MCF 10A (cell line): ENCODE results near the gene EXOC4. TPM values are rescaled to one million over a fixed set of nuclear protein-coding genes. Genes with fewer than 3 reads are reported as not detected.

Experiments used
- BruUV-seq: library from RNA; stranded (reverse); fragments of 400-500 nt; replicated peaks from 2 replicates; lab custom pipeline; 2021; lab: Mats Ljungman, UMichigan
- CTCF ChIA-PET: fragments of 300-600 bp; sonication (Branson Sonifier 250); formaldehyde crosslinking; extraction: SDS; loops from one replicate; lab custom pipeline; 2021; ENCODE audit warnings: antibody characterized with exemption, inconsistent platforms; lab: Yijun Ruan, JAX
- POLR2A ChIA-PET: fragments of 300-600, 350-650 bp; sonication (Branson Sonifier 250); formaldehyde crosslinking; extraction: SDS; loops from one replicate; lab custom pipeline; 2020; ENCODE audit warnings: antibody characterized with exemption, inconsistent platforms; lab: Yijun Ruan, JAX
- DNase-seq: peaks from one replicate; pipeline ENCODE4 v3.0.0-alpha.2; 2018; ENCODE audit not compliant: unreplicated experiment
- H3K27ac Mint-ChIP-seq: one replicate; pipeline ENCODE4 v1.8.0; 2022; ENCODE audit warnings: mild to moderate bottlenecking, low read depth, mixed read lengths; ENCODE audit not compliant: unreplicated experiment
- H3K27me3 Mint-ChIP-seq: one replicate; pipeline ENCODE4 v1.8.0; 2022; ENCODE audit warnings: mixed read lengths; ENCODE audit not compliant: insufficient read depth, unreplicated experiment
- H3K36me3 Mint-ChIP-seq: one replicate; pipeline ENCODE4 v1.8.0; 2022; ENCODE audit warnings: mild to moderate bottlenecking, moderate library complexity, mixed read lengths; ENCODE audit not compliant: insufficient read depth, unreplicated experiment
- H3K4me1 Mint-ChIP-seq: one replicate; pipeline ENCODE4 v1.8.0; 2022; ENCODE audit warnings: mixed read lengths; ENCODE audit not compliant: insufficient read depth, unreplicated experiment
- H3K4me3 Mint-ChIP-seq: one replicate; pipeline ENCODE4 v1.8.0; 2022; ENCODE audit warnings: mild to moderate bottlenecking, moderate library complexity, mixed read lengths; ENCODE audit not compliant: unreplicated experiment
- H3K9me3 Mint-ChIP-seq: one replicate; pipeline ENCODE4 v1.8.0; 2022; ENCODE audit warnings: mixed read lengths; ENCODE audit not compliant: unreplicated experiment
- intact Hi-C: fragments of 100-400 bp; cut with micrococcal nuclease; formaldehyde crosslinking; loops from 2 replicates; pipeline ENCODE4 v1.14.1; 2022
- total RNA-seq: library from RNA; stranded (reverse); gene quantifications from 2 replicates; pipeline ENCODE4 v1.2.3, GENCODE V29; 2022
- TF ChIP-seq, protein P1 (sequence below): fragments of 200-600 bp; IDR thresholded peaks from one replicate; pipeline ENCODE4 v1.8.0; 2022; ENCODE audit warnings: antibody characterized with exemption, mild to moderate bottlenecking; ENCODE audit not compliant: unreplicated experiment

Gene EXOC4
- total RNA-seq, 1 experiment from 2014 or later, result 105 TPM

DNA sequence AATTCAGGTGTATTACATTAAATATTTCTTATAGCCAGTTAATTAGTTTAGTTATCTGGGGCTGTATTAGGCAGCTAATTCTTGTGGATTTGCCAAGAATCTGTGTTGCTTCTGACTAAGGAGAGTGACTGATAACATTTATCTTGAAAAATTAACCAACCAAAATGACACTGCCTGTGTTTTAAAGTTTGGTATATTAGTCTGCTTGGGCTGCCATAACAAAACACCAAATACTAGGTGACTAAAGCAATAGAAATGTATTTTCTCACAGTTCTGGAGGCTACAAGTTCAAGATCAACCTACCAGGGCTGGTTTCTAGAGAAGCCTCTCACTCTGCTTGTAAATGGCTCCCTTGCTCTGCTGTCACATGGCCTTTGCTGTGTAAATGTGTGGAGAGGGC is 12.9 kb downstream of the EXOC4 start:
- no peak overlapping the region for H3K27ac Mint-ChIP-seq

DNA sequence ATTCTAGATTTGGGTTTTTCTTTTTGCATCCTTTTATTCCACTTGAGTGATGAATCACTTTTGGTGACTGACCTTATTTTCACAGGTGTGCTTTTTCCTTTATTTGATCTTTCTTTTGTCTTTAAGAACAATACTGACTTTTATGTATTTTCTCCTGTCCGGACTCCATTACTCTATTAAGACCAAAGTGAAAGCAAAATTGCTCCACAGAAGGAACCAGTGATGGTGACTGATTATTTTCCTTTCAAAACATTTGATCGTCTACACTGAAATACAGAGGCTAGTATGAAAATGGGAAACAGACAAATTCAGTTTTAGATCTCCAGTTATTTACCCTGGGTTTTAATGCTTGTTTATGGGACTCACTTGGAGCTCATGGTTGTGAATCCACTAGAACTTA is 15.5 kb downstream of the EXOC4 start:
- no TSS peak for BruUV-seq
- POLR2A ChIA-PET, result interaction anchor here (0.8 kb wide), 1 partner anchor 16 kb away, joined by 3 read pairs; the partner anchor contains the start of gene EXOC4
- TF ChIP-seq, protein P1, sequence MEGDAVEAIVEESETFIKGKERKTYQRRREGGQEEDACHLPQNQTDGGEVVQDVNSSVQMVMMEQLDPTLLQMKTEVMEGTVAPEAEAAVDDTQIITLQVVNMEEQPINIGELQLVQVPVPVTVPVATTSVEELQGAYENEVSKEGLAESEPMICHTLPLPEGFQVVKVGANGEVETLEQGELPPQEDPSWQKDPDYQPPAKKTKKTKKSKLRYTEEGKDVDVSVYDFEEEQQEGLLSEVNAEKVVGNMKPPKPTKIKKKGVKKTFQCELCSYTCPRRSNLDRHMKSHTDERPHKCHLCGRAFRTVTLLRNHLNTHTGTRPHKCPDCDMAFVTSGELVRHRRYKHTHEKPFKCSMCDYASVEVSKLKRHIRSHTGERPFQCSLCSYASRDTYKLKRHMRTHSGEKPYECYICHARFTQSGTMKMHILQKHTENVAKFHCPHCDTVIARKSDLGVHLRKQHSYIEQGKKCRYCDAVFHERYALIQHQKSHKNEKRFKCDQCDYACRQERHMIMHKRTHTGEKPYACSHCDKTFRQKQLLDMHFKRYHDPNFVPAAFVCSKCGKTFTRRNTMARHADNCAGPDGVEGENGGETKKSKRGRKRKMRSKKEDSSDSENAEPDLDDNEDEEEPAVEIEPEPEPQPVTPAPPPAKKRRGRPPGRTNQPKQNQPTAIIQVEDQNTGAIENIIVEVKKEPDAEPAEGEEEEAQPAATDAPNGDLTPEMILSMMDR, result no peak

More for the DNA sequence above, 12.9 kb downstream of the EXOC4 start:
- no TSS peak for BruUV-seq
- H3K4me1 Mint-ChIP-seq, result peaks cover 15% of the 10 kb centered on the region
- H3K4me3 Mint-ChIP-seq, result no peak overlapping the region
- POLR2A ChIA-PET, result interaction anchor here (0.7 to 1.0 kb wide), 2 partner anchors 13 to 25 kb away, joined by 3 to 6 read pairs; partner anchors contain the start of gene EXOC4
- H3K27me3 Mint-ChIP-seq, result no peaks in the 10 kb centered on the region
- TF ChIP-seq, protein P1, result no peak
- no peak for DNase-seq
- H3K36me3 Mint-ChIP-seq, result peaks cover 26% of the 10 kb centered on the region
- H3K9me3 Mint-ChIP-seq, result no peaks in the 10 kb centered on the region
- CTCF ChIA-PET, result no interaction called here
- intact Hi-C loops, result no loop called here

DNA sequence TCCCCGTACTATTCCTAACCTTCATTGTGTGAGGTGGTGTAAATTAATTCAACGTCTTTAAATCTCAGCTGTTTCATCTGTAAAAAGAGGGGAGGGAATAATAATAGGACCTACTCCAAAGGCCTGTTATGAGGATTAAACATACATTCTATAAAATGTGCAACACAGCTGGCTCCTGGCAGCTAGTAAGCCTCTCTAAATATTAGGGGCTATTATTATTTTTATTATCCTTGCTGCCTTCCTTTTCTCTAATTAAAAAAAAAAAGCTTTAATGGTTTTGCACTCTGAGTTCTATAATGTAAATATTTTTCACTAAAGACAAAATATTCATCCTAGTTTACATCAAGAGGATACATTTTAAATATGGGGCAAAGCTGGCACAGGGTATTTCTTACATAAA is 19.5 kb downstream of the EXOC4 start:
- peaks cover 25% of the 10 kb centered on the region for H3K36me3 Mint-ChIP-seq
- no peak overlapping the region for H3K4me3 Mint-ChIP-seq
- no TSS peak for BruUV-seq
- no peaks in the 10 kb centered on the region for H3K9me3 Mint-ChIP-seq
- intact Hi-C loops, result no loop called here
- ChIA-PET CTCF (interaction anchor here (0.6 kb wide), 1 partner anchor 1230 kb away, joined by 3 read pairs; no protein-coding TSS in a partner anchor), POLR2A (interaction anchor here (0.9 to 1.1 kb wide), 2 partner anchors 19 kb away, joined by 3 read pairs; partner anchors contain the start of gene EXOC4)
- TF ChIP-seq, protein P1, result no peak
- H3K4me1 Mint-ChIP-seq, result peaks cover 17% of the 10 kb centered on the region
- no peak for DNase-seq
- H3K27ac Mint-ChIP-seq, result no peak overlapping the region
- H3K27me3 Mint-ChIP-seq, result no peaks in the 10 kb centered on the region

More for the DNA sequence above, 15.5 kb downstream of the EXOC4 start:
- Mint-ChIP-seq H3K36me3 (peaks cover 15% of the 10 kb centered on the region), H3K4me3 (no peak overlapping the region), H3K4me1 (peaks cover 15% of the 10 kb centered on the region), H3K9me3 (no peaks in the 10 kb centered on the region), H3K27me3 (no peaks in the 10 kb centered on the region), H3K27ac (no peak overlapping the region)
- CTCF ChIA-PET, result interaction anchor here (0.6 to 0.7 kb wide), 2 partner anchors 648 to 1190 kb away, joined by 3 to 5 read pairs; no protein-coding TSS in a partner anchor
- intact Hi-C loops, result no loop called here
- DNase-seq, result no peak

DNA sequence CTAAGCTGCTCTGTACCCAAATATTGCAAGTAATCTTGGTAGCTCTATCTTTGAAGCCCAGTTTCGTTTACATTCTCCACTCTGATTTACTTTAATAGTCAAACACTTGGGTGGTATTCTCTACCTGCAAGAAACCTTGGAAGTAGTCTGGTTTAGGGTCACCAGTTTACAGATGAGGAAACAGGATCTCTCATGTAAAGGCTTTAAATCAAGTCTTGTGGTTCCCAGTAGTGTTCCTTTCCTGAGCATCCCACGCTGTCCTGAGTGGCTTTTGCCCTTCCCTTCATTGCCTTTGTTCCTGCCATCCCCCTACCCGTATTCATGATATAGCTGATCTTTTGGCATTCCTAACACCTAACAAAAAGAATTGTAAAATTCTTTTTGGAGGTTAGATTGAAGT is 20.3 kb downstream of the EXOC4 start:
- POLR2A ChIA-PET, result interaction anchor here (0.6 to 0.9 kb wide), 2 partner anchors 19 to 211 kb away, joined by 3 read pairs; no protein-coding TSS in a partner anchor
- Mint-ChIP-seq H3K4me1 (peaks cover 9% of the 10 kb centered on the region), H3K36me3 (peaks cover 24% of the 10 kb centered on the region), H3K27ac (no peak overlapping the region), H3K27me3 (no peaks in the 10 kb centered on the region), H3K4me3 (no peak overlapping the region), H3K9me3 (peaks cover 3% of the 10 kb centered on the region)
- intact Hi-C loops, result no loop called here
- CTCF ChIA-PET, result no interaction called here
- no TSS peak for BruUV-seq
- TF ChIP-seq, protein P1, result no peak
- DNase-seq, result no peak
